ENCODE measurements around the gene SLC9A3.
A peak's percentile ranks its signal among the peaks of the same experiment; 100 is the strongest.

Gene SLC9A3

GRCh38 chr5:459562-460272 lies 64.5 kb downstream of the SLC9A3 start:
- H3K4me3 ChIP-seq (ENCODE audit: low read length): no peak overlapping the region
- no peak for DNase-seq (ENCODE audit: low read depth)
- no peak for TF ChIP-seq CTCF (IDR thresholded peaks at IDR 0.05; ENCODE audit: insufficient read depth, low read depth, low read length, missing control alignments)

- no peak overlapping the region for H3K4me3 ChIP-seq (ENCODE audit: low read length)
Measured at GRCh38 chr5:458547-459353, 65.5 kb downstream of the SLC9A3 start.

GRCh38 chr5:457195-457961 lies 66.9 kb downstream of the SLC9A3 start:
- no peak for DNase-seq (ENCODE audit: low read depth)

More at GRCh38 chr5:458547-459353, 65.5 kb downstream of the SLC9A3 start:
- TF ChIP-seq CTCF (IDR thresholded peaks at IDR 0.05; ENCODE audit: insufficient read depth, low read depth, low read length, missing control alignments): no peak
- peak; percentile 98 for DNase-seq (ENCODE audit: low read depth)

GRCh38 chr5:456351-457194 lies 67.7 kb downstream of the SLC9A3 start:
- no peak overlapping the region for H3K4me3 ChIP-seq (ENCODE audit: low read length)
- no peak for DNase-seq (ENCODE audit: low read depth)
- no peak for TF ChIP-seq CTCF (IDR thresholded peaks at IDR 0.05; ENCODE audit: insufficient read depth, low read depth, low read length, missing control alignments)

More at GRCh38 chr5:457195-457961, 66.9 kb downstream of the SLC9A3 start:
- TF ChIP-seq CTCF (IDR thresholded peaks at IDR 0.05; ENCODE audit: insufficient read depth, low read depth, low read length, missing control alignments): no peak
- no peak overlapping the region for H3K4me3 ChIP-seq (ENCODE audit: low read length)

GRCh38 chr5:455806-456205 lies 68.4 kb downstream of the SLC9A3 start:
- no peak overlapping the region for H3K4me3 ChIP-seq (ENCODE audit: low read length)
- TF ChIP-seq CTCF (IDR thresholded peaks at IDR 0.05; ENCODE audit: insufficient read depth, low read depth, low read length, missing control alignments): no peak
- DNase-seq (ENCODE audit: low read depth): no peak

- no peak for TF ChIP-seq CTCF (IDR thresholded peaks at IDR 0.05; ENCODE audit: insufficient read depth, low read depth, low read length, missing control alignments)
- H3K4me3 ChIP-seq (ENCODE audit: low read length): no peak overlapping the region
- no peak for DNase-seq (ENCODE audit: low read depth)
Measured at GRCh38 chr5:454936-455335, 69.3 kb downstream of the SLC9A3 start.

All from epithelial cell of esophagus (primary cell).